HPDE6-E6E7 (cell line): ENCODE data around the gene MRPL38.

Experiments used
- DNase-seq: peaks from one replicate; pipeline ENCODE4 v3.0.0; 2011; ENCODE audit warnings: missing footprints; ENCODE audit errors: extremely low spot score

MRPL38 gene

DNA sequence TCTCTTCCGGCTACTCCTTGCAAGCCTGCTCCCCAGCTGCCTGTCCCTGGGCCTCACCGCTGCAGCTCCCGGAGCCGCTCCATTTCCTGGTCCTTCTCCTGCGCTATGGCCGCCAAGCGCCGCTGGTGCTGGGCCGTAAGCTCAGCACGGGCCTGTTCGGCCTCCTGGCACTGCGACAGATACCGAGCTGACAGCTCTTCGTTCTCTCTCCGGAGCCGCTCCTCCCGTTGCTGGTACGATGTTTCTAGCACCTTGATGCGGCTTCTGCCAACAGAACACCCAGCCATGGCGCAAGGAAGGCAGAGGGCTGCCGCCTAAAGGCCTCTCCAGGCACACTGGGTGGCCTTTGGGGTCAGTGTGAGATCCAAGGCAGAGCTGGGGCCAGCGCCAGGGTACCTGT lies 14.9 kb upstream of the MRPL38 start:
- no peak for DNase-seq

DNA sequence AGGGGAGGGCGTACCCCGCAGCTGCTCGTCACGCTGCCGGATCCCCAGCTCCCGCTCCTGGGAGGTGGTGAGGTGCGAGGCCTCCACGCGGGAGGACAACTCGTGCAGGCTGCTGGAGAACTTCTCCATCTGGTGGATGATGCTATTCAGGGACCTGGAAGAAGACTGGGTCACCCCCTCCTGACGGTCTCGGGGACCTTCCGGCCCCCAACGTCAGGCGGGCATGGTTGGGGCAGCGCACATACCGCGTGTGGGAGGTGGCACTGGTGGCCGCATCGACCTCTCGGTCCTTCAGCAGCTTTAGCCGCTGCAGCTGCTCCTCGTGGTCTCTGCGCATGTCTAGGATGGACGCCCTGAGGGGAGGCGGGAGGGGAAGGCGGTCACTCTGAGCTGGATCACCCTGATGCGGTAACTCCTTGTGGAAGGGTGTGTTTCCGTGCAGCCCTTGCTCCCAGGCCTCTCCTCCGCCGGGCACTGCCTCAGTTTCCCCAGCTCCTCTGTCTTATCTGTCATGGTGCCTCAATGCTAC lies 13.3 kb upstream of the MRPL38 start:
- no peak for DNase-seq

DNA sequence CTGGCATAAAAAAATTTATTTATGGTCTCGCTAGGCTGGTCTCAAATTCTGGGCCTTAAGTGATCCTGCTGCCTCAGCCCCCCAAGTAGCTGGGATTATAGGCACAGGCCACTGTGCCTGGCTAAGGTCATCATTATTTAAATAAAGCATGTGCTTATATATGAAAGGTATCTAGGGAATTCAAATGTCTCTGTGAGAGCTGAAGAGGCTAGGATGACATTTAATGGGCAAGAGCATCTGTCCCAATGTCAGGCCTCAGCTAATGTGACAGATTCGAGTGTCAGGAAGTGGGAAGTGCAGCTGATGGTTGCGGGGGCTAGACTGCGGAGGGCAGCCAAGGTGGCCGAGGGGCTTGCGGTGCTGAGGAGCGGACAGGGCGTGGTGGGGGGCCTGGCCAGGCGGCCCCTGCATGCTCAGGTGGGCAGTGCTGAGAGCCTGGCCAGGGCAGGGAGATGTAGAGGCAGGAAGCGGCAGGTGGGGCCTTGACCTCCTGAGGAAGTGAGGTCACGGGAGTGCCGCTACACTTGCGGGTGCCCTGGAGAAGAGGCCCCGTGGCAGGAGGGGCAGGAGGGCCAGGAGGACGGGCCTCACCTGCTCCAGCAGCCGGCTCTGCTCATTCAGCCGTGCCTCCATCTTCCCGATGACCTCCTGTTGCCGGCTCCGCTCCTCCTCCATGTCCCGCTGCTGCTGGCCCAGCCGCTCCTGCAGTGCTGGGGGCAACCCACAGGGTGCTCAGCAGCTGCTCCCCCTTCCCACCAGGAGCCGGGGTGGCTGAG lies 12.6 kb upstream of the MRPL38 start:
- DNase-seq: no peak

DNA sequence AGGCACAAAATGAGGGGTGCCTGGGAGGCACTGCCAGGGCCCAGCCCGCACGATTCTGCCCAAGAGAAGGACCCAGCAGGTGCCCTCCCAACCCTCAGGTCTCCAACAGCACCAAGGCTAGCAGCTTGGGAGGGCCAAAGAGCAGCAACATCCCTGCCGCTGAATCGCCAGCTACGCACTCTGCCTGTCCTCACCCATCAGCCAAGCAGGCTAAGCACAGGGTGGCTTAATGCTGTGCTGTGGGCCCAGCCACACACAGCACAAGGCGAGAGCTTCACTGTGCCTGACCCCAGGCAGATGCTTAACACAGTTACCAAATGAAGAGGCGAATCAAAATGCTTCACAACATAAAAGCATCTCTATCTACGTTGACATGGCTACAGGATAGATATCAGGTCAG lies 10.6 kb upstream of the MRPL38 start:
- DNase-seq: no peak

DNA sequence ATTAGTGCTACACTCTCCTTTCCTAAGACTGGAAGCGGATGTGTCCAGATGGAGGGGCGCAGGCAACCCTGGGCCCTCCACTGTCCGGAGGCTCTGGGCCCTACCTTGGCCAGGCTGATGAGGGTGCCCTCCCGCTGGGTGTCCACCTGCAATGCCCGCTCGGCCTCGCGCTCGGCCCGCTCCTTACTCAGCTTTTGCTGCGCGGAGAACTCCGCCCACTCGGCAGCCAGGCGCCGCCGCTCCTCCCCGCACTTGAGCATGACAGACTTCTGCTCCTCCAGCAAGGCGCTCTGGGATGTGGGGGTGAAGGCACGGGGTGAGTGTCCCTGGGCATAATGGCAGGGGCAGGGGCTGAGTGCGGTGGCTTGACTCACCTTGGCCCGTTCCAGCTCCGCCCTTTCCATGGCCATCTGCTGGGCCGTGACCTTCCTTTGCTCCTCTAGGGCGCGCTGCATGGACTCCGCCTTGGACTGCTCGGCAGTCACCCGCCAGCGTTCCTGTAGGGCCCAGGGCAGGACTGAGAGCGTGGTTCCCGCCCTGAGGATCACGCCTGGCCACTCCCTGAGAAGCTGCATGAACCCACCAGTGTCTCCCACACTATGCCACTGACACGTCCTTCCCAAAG lies 10.1 kb upstream of the MRPL38 start:
- no peak for DNase-seq

GRCh38 chr17:75913537-75914210 lies 9.0 kb upstream of the MRPL38 start:
- DNase-seq: no peak

DNA sequence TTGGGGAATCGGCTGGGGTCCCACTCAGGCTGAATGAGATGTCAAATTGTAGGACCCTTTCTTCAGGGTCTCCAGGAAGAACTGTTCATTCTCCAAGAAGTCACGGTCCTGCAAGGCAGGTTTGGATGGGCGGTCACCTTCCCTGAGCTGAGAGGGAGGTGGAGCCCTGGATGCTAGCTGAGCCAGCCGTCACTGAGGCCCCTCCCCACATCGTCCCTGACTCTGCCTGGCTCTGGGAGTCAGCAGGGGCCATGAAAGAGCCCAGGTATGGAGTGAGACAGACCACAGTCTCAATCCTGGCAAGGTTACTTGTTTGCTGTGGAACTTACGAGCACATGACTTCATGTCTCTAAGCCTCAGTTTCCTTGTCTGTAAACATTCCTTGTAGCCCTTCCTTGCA lies 6.0 kb upstream of the MRPL38 start:
- DNase-seq: no peak

GRCh38 chr17:75909812-75910274 lies 5.2 kb upstream of the MRPL38 start:
- no peak for DNase-seq

DNA sequence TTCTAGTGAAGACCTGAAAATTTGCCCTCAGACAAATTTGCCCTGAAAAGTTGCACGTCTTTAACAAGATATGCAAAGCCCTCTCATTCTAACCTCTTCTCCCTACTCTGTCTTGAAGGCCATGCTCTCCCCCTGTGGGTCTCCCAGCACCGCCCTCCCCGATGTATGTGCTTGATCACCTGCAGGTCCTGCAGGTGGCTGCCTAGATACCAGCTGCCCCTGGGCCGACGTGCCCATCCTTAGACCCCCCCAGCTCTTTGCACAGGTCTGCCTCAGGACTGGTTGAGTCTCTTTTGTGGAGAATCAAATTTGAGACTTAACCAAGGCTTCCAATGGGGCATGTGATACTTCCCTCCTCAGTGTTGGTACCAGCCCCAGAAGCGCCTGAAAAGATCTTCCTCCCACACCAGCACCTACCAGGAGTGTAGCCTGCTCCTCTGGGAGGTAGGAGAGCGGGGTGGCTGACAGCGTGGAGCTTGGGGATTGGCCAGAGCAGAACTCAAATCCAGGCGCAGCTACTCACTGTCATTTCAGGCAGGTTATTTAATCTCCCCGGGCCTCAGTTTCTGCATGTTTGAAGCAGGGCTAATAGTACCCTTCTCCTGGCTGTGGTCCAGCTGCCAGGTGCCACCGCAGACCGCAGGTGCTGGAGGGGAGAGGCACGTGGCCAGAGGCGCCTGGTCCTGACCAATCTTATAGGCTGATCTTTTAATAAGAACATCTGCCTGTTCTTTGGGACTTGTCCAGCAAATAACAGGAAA lies 4.5 kb upstream of the MRPL38 start:
- DNase-seq: no peak

DNA sequence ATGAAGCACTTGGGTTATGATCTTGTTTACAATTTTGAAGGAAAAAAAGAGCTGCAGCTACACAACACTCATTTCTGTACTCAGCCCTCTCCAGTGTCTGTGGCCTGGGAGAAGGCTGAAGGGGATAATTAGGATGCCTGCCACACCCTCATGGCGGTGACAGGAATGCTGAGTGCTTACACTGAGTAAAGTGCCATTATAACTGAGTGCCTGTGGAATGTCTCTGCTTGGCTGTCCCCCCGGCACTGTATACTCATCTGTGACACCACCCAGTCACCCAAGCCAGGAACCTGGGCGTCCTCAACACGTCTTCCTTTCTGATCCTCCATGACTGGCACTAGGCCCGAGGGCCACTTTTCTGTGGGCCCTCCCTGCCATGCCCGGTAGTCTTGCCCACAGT lies 3.5 kb upstream of the MRPL38 start:
- no peak for DNase-seq

DNA sequence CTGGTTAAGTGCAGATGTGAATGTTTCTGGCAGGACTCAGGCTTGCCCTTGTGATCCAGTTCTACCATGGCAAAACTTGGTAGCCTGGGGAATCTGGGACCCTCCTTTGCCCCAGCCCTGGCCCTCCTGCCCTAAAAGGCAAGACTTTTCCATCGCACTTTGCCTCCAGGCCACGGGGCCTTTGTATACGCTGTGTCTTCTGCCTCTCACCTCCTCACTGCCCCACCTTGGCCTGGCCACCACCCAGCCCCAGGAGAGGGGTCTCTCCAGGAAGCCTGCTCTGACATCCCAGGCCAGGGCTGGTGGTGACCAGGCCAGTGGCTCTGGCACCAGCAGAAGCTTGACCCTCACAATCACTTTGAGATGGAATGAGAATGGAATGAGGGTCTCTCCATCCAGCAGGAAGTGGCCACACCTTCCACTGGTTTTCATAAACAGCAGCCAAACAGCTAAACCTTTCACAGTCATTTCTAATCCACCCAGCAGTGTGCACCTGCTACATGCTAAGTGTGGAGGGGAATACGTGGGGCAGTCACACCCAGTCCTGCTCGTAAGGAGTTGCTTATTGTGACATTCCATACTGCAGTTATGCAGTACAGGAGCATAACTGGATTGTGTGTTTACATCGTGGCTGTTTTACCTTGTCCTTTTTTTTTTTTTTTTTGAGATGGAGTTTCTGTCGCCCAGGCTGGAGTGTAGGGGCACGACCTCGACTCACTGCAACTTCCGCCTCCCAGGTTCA lies 1.6 kb upstream of the MRPL38 start:
- DNase-seq: no peak

GRCh38 chr17:75902406-75902805 lies 2.3 kb downstream of the MRPL38 start:
- DNase-seq: no peak

GRCh38 chr17:75901727-75902126 lies 3.0 kb downstream of the MRPL38 start:
- DNase-seq: no peak

GRCh38 chr17:75900691-75901533 lies 3.8 kb downstream of the MRPL38 start:
- no peak for DNase-seq

GRCh38 chr17:75899767-75900468 lies 4.8 kb downstream of the MRPL38 start:
- DNase-seq: no peak

GRCh38 chr17:75899353-75899752 lies 5.3 kb downstream of the MRPL38 start:
- DNase-seq: no peak

DNA sequence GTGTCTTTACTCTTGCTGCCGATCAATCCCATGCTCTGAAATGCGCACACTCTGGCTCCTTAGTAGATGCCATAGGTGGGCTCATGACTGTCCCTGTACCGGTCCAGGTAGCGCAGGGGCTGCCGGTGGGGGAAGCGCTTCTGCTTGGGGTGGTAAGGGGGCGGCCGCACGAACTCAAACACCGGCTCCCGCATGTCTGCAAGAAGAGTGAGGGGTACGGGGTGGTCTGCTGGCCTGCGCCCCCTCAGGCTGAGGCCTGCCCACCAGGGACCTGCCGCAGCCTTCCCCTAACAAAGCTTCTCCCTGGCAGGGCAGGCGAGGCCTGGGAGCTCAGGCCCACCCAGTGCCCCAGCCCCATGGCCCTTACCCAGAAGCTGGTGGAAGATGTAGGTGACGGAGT lies 5.9 kb downstream of the MRPL38 start:
- no peak for DNase-seq

- DNase-seq: no peak
Observed at GRCh38 chr17:75898065-75898464, 6.6 kb downstream of the MRPL38 start.

- DNase-seq: no peak
Observed at GRCh38 chr17:75897160-75898019, 7.3 kb downstream of the MRPL38 start.
